AG04449 (cell line): ENCODE results near the gene SGPL1.

Experiments used
- CTCF ChIA-PET: fragments of 350-600 bp; formaldehyde crosslinking; extraction: SDS; loops from one replicate; lab custom pipeline; 2021; ENCODE audit warnings: antibody characterized with exemption; lab: Yijun Ruan, JAX
- POLR2A ChIA-PET: fragments of 400-600, 350-600 bp; formaldehyde crosslinking; extraction: SDS; loops from one replicate; lab custom pipeline; 2020; ENCODE audit warnings: antibody characterized with exemption, inconsistent platforms; lab: Yijun Ruan, JAX
- DNase-seq: peaks from one replicate; pipeline ENCODE4 v3.0.0-alpha.2; 2010; ENCODE audit warnings: low read depth, low spot score
- H3K4me3 ChIP-seq: 2 replicates; pipeline ENCODE4 v1.5.1; 2011; ENCODE audit warnings: low read depth, mild to moderate bottlenecking, control low read depth, low read length
- TF ChIP-seq, protein P1 (sequence below): IDR thresholded peaks from one replicate; pipeline ENCODE4 v1.5.1; 2011; ENCODE audit warnings: mild to moderate bottlenecking, moderate library complexity, low read length, control low read depth, inconsistent platforms; ENCODE audit not compliant: insufficient read depth; ENCODE audit errors: missing control alignments

Gene SGPL1

DNA sequence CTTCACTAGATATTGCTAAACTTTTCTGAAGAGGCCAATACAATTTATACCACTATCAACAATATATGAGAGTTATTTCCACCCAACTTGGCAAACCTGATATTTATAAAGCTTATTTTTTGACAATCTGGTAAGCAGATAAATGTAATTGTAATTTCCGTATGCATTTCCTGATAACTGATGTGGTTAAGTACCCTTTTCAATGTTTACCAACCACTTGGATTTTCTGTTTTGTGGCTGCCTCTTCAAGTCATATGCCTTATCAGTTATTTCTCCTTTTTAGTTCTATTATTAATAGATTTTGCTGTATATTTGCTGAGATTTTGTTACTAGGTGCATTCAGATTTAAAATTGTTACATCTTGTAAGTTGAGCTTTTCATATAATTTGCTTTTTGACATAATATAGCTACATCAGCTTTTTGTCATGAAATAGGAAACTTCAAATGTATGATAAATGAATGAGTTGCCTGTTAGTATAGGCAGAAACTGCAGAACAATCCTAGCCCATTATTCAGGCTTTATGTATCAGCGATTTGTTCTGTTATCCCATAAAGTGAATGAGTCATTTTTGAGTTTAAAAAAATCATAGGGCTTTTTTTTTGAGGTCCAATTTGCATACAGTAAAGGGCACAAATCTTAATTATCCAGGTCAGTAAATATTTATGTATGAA lies 11.5 kb downstream of the SGPL1 start:
- CTCF ChIA-PET, result interaction anchor here (0.8 to 1.0 kb wide), 3 partner anchors 10 to 275 kb away, joined by 3 to 4 read pairs (median 3); no protein-coding TSS in a partner anchor
- no peak for DNase-seq
- POLR2A ChIA-PET, result interaction anchor here (1.0 kb wide), 1 partner anchor 11 kb away, joined by 3 read pairs; no protein-coding TSS in a partner anchor
- no peak overlapping the region for H3K4me3 ChIP-seq
- TF ChIP-seq, protein P1, sequence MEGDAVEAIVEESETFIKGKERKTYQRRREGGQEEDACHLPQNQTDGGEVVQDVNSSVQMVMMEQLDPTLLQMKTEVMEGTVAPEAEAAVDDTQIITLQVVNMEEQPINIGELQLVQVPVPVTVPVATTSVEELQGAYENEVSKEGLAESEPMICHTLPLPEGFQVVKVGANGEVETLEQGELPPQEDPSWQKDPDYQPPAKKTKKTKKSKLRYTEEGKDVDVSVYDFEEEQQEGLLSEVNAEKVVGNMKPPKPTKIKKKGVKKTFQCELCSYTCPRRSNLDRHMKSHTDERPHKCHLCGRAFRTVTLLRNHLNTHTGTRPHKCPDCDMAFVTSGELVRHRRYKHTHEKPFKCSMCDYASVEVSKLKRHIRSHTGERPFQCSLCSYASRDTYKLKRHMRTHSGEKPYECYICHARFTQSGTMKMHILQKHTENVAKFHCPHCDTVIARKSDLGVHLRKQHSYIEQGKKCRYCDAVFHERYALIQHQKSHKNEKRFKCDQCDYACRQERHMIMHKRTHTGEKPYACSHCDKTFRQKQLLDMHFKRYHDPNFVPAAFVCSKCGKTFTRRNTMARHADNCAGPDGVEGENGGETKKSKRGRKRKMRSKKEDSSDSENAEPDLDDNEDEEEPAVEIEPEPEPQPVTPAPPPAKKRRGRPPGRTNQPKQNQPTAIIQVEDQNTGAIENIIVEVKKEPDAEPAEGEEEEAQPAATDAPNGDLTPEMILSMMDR, result no peak

DNA sequence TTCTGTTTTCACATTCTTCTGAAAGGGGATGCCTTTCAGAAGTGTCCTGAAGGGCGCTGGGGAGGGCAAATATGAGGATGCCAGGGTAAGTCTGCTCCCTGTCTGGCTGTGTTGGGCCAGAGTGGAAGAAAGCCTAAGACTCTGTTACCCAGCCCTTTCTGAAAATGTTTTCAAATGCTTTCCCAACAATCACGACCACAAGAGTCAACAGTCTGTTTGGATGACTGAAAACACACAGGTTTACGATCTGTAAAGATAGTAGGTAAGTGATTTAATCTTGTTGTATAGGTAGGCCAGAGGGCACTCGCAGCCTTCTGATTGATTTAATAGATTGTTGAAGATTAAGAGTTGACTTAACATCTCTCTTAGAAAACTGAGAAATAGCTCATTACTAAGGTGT lies 13.2 kb downstream of the SGPL1 start:
- POLR2A ChIA-PET, result interaction anchor here (0.7 kb wide), 1 partner anchor 175 kb away, joined by 4 read pairs; no protein-coding TSS in a partner anchor
- TF ChIP-seq, protein P1, result no peak
- no peak for DNase-seq
- CTCF ChIA-PET, result interaction anchor here (0.6 to 1.3 kb wide), 2 partner anchors 40 to 50 kb away, joined by 4 to 5 read pairs; no protein-coding TSS in a partner anchor
- no peak overlapping the region for H3K4me3 ChIP-seq

DNA sequence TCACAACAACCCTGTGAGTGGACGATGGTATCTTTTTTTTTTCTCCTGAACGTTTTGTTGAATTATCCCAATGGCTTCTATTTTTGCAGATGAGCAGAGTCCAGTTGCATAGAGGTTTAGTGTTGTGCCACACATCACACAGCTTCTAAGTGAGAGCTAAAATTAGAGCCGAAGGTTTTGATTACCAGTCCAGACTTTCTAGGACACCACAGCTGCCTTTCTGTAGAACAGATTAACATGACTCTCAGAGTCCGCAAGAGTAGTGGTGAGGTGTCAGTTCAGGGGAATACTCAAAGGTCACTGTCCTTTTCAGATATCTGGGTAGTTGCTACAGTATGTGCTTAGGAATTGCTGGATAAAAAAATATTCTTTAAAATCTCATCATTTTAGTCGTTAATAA lies 13.8 kb downstream of the SGPL1 start:
- ChIA-PET CTCF (interaction anchor here (0.6 to 1.3 kb wide), 3 partner anchors 40 to 368 kb away, joined by 3 to 5 read pairs (median 4); no protein-coding TSS in a partner anchor), POLR2A (interaction anchor here (0.7 kb wide), 1 partner anchor 175 kb away, joined by 4 read pairs; no protein-coding TSS in a partner anchor)
- H3K4me3 ChIP-seq, result no peak overlapping the region
- TF ChIP-seq, protein P1, result no peak
- no peak for DNase-seq

DNA sequence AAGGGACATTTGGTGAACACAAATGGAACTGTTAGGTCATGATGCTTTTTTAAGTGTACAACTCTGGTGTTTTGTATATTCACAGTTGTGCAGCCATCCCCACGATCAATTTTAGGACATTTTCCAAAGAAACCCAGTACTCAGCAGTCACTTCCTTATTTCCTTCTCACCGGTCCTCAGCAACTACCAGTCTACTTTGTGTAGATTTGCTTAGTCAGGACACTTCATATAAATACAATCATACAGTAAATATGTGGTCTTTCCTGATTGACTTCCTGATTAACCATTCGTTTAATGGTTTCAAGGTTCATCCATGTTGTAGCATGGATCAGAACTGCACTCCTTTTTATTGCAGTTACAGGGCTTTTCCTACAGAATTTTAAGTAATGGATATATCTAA lies 14.4 kb downstream of the SGPL1 start:
- no peak for DNase-seq
- TF ChIP-seq, protein P1, result no peak
- CTCF ChIA-PET, result interaction anchor here (0.7 to 1.3 kb wide), 3 partner anchors 14 to 369 kb away, joined by 3 to 4 read pairs (median 3); partner anchors contain the start of gene SGPL1
- H3K4me3 ChIP-seq, result no peak overlapping the region
- POLR2A ChIA-PET, result no interaction called here

DNA sequence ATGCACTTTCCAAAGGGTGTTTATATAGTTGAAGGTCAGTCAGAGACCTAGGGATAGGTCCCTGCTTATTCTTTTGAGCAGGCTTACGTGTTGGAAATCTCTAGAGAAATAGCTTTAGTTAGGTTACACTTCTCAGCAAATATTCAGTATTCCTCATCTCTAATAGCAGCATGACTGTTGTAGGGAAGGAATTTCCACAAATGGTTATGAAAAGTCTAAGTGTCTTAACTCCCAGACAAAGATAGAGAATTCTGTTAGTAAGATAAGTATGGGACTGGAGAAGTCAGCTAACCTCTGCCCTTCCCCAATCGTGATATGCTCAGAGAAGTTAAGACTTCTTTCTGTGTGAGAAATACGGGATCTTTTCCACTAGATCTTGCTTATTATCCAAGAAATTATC lies 16.5 kb downstream of the SGPL1 start:
- ChIA-PET POLR2A (interaction anchor here (1.4 to 2.3 kb wide), 2 partner anchors 15 to 16 kb away, joined by 4 to 8 read pairs; partner anchors contain the start of gene SGPL1), CTCF (interaction anchor here (1.2 to 3.0 kb wide), 7 partner anchors 12 to 283 kb away, joined by 3 to 14 read pairs (median 4); partner anchors contain the start of gene SGPL1)
- no peak overlapping the region for H3K4me3 ChIP-seq
- DNase-seq, result no peak
- TF ChIP-seq, protein P1, result no peak
